GM18868 (cell line): Measurements from ENCODE around the gene CMKLR1.

ENCODE experiments used
- ATAC-seq: cut with Tn5 transposase; IDR thresholded peaks from one replicate; pipeline ENCODE4 v1.9.1; 2021; ENCODE audit warnings: mild to moderate bottlenecking, moderate library complexity; ENCODE audit not compliant: unreplicated experiment

CMKLR1 gene

GRCh38 chr12:108338915-108339657 is at the start of gene CMKLR1:
CMKLR1 (minus strand) TSS chr12:108339311; CDS start chr12:108293591, 45,720 bp downstream.
- ATAC-seq: no peak

GRCh38 chr12:108387771-108388170 is 48.7 kb upstream of the CMKLR1 start:
- no peak for ATAC-seq

DNA sequence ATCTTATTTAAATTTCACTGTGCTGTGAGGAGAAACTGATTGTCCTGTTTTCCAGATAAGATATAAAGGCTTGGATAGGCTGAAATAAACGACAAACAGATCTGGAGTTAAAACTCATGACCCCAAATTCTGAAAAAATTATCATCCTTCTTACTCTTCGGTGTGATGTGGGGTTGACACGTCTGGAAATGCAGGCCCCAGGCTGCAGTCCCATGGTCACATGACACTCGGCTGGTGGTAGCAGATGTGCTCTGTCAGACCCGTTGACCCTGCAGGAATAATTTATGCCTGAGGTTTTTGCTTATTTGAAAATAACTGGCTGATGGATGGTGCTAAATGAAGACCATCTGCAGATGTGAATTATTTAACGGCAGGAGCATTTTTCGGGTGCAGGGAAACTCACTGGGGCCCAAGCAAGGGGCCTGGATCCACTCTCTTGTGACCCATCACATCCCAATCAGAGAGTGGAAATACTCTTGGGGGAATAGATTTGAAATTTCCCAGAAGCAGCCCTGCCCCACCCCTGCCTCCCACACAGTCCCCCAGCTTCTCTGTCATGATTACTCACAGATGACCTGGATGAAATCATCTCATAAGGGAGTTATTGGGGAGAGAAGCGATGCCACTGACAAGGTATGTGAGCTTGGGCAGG is 47.7 kb upstream of the CMKLR1 start:
- no peak for ATAC-seq

DNA sequence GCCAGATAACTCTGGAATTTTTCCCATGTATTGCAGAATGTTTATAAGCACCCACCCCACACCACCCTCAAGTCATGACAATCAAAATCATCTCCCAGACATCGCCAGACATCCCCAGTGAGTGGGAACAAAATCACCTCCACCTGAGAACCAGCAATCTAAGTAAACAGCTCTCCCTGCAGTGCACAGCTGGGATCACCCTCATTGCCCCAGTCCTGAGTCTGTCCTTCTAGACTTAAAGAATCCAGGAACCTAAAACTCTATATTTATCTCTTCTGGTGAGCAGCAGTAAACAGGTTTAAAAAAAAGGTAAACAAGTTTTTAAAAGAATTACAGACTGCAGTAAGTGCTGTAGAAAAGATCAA is 43.3 kb upstream of the CMKLR1 start:
- no peak for ATAC-seq

- ATAC-seq: no peak
These were observed 42.8 kb upstream of the CMKLR1 start for GRCh38 chr12:108381787-108382436.

GRCh38 chr12:108380382-108380781 is 41.3 kb upstream of the CMKLR1 start:
- ATAC-seq: no peak

DNA sequence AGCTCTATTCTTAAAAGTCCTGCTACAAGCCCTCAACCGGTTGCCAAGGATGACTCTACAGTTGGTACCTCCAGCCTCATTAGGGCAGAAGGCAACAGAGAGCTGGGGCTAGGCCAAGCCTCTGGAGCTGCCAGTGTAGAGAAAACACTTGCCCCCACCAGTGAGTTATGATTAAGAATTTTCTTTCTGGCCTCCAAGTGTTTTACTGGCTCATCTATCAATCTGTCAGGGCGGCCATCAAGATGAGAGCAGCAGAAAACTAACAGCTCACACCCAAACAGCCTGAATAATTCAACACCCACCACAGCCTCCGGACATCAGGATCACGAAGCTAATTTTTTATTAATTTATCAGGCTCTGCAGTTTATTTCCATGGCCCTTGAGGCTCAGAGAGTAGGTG is 40.7 kb upstream of the CMKLR1 start:
- no peak for ATAC-seq

DNA sequence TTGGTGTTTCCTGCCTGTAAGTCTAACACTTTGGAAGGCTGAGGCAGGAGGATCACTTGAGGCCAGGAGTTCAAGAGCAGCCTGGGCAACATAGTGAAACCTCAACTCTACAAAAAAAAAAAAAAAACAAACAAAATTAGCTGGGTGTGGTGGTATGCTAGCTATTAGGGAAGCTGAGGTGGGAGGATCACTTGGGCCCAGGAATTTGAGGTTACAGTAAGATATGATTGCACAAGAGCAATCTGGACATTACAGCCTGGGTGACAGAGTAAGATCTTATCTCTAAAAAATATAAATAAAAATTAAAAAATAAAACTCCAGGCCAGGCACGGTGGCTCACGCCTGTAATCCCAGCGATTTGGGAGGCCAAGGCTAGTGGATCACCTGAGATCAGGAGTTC is 39.8 kb upstream of the CMKLR1 start:
- no peak for ATAC-seq

- no peak for ATAC-seq
These were observed 38.1 kb upstream of the CMKLR1 start for GRCh38 chr12:108377260-108377659.

GRCh38 chr12:108375986-108376663 is 37.0 kb upstream of the CMKLR1 start:
- no peak for ATAC-seq

- no peak for ATAC-seq
These were observed 35.6 kb upstream of the CMKLR1 start for GRCh38 chr12:108374596-108375320.

GRCh38 chr12:108373111-108373510 is 34.0 kb upstream of the CMKLR1 start:
- ATAC-seq: no peak

DNA sequence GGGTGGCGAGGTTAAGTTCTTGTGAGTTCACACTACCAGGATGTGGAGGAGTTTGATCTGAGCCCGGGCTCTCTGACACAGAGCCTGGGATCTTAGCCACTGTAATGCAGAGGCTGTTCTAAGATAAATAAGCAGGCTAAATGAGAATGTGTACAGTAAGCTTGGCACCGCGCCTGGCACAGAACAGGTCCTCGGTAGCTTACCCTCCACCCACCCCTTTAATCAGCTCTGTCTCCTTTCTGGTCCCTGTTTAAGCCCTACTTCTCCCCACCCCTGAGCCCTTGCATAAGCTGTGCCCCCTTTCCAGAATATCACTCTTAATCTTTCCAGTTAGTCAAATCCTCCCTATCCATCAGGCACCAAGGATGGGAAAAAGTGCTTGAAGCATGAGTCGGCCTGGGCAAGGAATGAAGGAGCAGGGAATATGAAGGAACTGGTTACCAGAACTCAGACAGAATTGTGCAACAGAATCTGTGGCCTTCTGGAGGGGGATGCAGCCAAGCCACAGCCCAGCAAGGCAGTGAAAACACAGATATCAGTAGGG is 32.8 kb upstream of the CMKLR1 start:
- ATAC-seq: no peak

DNA sequence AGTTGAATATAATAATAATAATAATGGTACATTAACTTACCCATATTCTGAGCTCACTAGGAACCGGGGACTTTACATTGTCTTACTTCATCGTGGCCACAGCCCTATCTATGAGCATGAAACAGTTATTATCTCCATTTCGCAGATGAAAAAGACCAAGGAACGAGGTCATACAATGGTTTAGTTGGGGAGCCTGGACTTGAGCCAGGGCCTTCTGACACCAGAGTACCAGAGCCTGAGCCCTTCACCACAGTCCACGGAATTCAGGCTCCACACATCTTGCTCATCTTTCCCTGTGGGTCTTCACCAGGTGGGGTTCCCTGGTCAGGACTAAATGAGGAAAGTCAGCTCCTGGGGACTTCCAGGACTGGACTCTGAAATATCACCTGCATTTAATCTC is 31.3 kb upstream of the CMKLR1 start:
- no peak for ATAC-seq

- no peak for ATAC-seq
These were observed 30.8 kb upstream of the CMKLR1 start for GRCh38 chr12:108369736-108370396.

DNA sequence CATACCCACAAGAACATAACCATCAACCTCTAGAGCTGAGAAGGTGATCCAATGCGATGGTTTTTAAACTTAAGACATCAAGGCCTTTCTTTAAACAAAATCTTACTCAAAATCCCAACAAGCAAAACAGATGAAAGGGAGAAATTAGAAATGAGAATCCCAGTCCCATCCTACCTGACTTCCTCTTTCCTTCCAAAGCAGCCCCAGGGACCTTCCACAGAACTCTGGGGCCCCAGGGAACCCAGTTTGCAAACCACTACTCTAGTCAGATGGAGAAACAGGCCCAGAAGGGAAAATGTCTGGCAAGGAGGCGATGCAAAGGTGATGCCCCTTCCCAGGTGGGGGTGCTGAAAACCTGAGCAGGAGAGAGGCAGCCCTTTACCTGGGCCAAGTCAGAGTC is 29.0 kb upstream of the CMKLR1 start:
- no peak for ATAC-seq

- ATAC-seq: no peak
These were observed 28.3 kb upstream of the CMKLR1 start for GRCh38 chr12:108367436-108367835.

DNA sequence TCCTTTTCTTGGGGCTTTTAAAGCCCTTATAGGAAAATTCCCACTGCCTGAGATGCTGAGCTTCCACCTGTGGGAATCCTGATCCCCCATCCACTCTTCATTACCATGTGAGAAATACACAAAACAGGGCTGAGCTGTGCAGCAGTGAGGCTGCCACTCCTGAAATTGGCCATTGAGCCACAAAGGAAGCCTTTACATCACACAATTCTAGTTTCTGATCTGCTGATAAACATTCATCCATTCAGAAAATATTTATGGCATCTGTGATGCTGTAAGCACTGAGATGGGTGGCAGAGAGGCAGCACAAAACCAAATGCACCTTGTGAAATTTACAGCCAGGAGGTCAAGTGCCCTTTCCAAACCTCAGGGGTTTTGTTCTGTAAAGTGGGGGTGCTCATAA is 26.2 kb upstream of the CMKLR1 start:
- ATAC-seq: no peak

DNA sequence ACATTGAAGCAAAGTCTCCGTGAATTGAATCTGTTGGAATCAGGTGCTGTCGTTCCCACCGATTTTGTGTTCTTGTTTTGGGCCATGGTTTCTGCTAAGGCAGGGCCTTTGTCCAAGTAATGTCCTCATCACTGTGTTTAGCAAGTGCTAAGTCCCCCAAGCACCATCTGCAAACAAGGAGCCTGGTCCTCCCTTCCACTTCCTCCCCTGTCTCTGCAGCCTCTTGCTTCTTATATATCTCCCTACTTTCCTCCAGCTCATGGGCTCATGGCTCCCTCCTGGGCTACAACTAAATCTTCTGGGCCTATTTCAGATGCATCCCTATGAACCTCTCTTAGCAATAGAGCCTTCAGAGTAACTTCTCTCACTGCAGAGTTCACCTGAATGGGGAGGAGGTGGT is 25.8 kb upstream of the CMKLR1 start:
- no peak for ATAC-seq

- ATAC-seq: no peak
These were observed 24.5 kb upstream of the CMKLR1 start for GRCh38 chr12:108363565-108363964.
